GM04503 (cell line): ENCODE results near the gene POR.
"Not testable (repeated sequence)": the region's sequence is repeated elsewhere in the genome, so short reads cannot be mapped to it uniquely, and the experiment has no call there.

ENCODE experiments used
- DNase-seq: peaks from one replicate; pipeline ENCODE4 v3.0.0-alpha.2; 2012; ENCODE audit warnings: low read depth

The POR gene

GRCh38 chr7:75914655-75915415, at the start of gene POR:
Gene POR, plus strand, starts transcription at chr7:75915155. Its CDS starts 38,847 bp downstream, at chr7:75954002.
- DNase-seq = peak; percentile 45

- no peak for DNase-seq
These were observed 48.9 kb upstream of the POR start for GRCh38 chr7:75866114-75866488.

- DNase-seq = no peak
These were observed 48.2 kb upstream of the POR start for GRCh38 chr7:75866489-75867389.

GRCh38 chr7:75867390-75867717, 47.6 kb upstream of the POR start:
- no peak for DNase-seq

GRCh38 chr7:75868153-75868552, 46.8 kb upstream of the POR start:
- DNase-seq = no peak

GRCh38 chr7:75869776-75870379, 45.1 kb upstream of the POR start:
- no peak for DNase-seq

- DNase-seq = no peak
These were observed 44.3 kb upstream of the POR start for GRCh38 chr7:75870557-75871161.

GRCh38 chr7:75872073-75872782, 42.7 kb upstream of the POR start:
- no peak for DNase-seq

- DNase-seq = not testable (repeated sequence)
These were observed 40.8 kb upstream of the POR start for GRCh38 chr7:75874180-75874579.

- no peak for DNase-seq
These were observed 39.6 kb upstream of the POR start for GRCh38 chr7:75875113-75876080.

- no peak for DNase-seq
These were observed 38.7 kb upstream of the POR start for GRCh38 chr7:75876126-75876881.

GRCh38 chr7:75878312-75878768, 36.6 kb upstream of the POR start:
- no peak for DNase-seq

- DNase-seq = peak; percentile 55
These were observed 36.0 kb upstream of the POR start, which contains the start of gene RHBDD2 for GRCh38 chr7:75878769-75879611. Gene RHBDD2, plus strand, starts transcription at chr7:75879034. Its CDS starts 49 bp downstream, at chr7:75879083.

GRCh38 chr7:75879771-75880184, 35.2 kb upstream of the POR start:
- no peak for DNase-seq

- DNase-seq = no peak
These were observed 34.7 kb upstream of the POR start for GRCh38 chr7:75880242-75880641.

- DNase-seq = no peak
These were observed 33.4 kb upstream of the POR start for GRCh38 chr7:75881436-75882095.

- DNase-seq = not testable (repeated sequence)
These were observed 31.6 kb upstream of the POR start for GRCh38 chr7:75883265-75883824.

GRCh38 chr7:75884476-75884875, 30.5 kb upstream of the POR start:
- DNase-seq = no peak
